GM18868 (cell line): Measurements from ENCODE around the gene CHST15.
"Not testable (repeated sequence)": the region's sequence is repeated elsewhere in the genome, so short reads cannot be mapped to it uniquely, and the experiment has no call there.

Experiments
- ATAC-seq: cut with Tn5 transposase; IDR thresholded peaks from one replicate; pipeline ENCODE4 v1.9.1; 2021; ENCODE audit warnings: mild to moderate bottlenecking, moderate library complexity; ENCODE audit not compliant: unreplicated experiment

CHST15 gene

GRCh38 chr10:124048371-124049290 is 44.8 kb downstream of the CHST15 start:
- ATAC-seq: no peak

- no peak for ATAC-seq
Observed at GRCh38 chr10:124047427-124048152, 45.8 kb downstream of the CHST15 start.

GRCh38 chr10:124045801-124046355 is 47.5 kb downstream of the CHST15 start:
- no peak for ATAC-seq

- ATAC-seq: no peak
Observed at GRCh38 chr10:124045276-124045675, 48.1 kb downstream of the CHST15 start.

GRCh38 chr10:124044143-124044862 is 49.1 kb downstream of the CHST15 start:
- no peak for ATAC-seq

GRCh38 chr10:124043310-124044142 is 49.9 kb downstream of the CHST15 start:
- peak; percentile 95 for ATAC-seq

- no peak for ATAC-seq
Observed at GRCh38 chr10:124042656-124043309, 50.6 kb downstream of the CHST15 start.

- no peak for ATAC-seq
Observed at GRCh38 chr10:124041675-124042445, 51.5 kb downstream of the CHST15 start.

GRCh38 chr10:124040451-124041188 is 52.8 kb downstream of the CHST15 start:
- no peak for ATAC-seq

GRCh38 chr10:124039483-124040013 is 53.9 kb downstream of the CHST15 start:
- no peak for ATAC-seq

- no peak for ATAC-seq
Observed at GRCh38 chr10:124037784-124038183, 55.6 kb downstream of the CHST15 start.

GRCh38 chr10:124037286-124037685 is 56.1 kb downstream of the CHST15 start:
- ATAC-seq: no peak

- no peak for ATAC-seq
Observed at GRCh38 chr10:124036746-124037145, 56.7 kb downstream of the CHST15 start.

- peak; percentile 93 for ATAC-seq
Observed at GRCh38 chr10:124035928-124036558, 57.4 kb downstream of the CHST15 start.

GRCh38 chr10:124035306-124035927 is 58.0 kb downstream of the CHST15 start:
- ATAC-seq: no peak

GRCh38 chr10:124034576-124035305 is 58.7 kb downstream of the CHST15 start:
- ATAC-seq: not testable (repeated sequence)
